CD4-positive, alpha-beta T cell (primary cell): Measurements from ENCODE around the gene TPT1. TPM values are rescaled to one million over a fixed set of nuclear protein-coding genes. Genes with fewer than 3 reads are reported as not detected.

Source experiments
- ATAC-seq: fragments of 200-7000 bp; cut with Tn5 transposase; one replicate; pipeline ENCODE4 v1.10.0; 2022; ENCODE audit warnings: mild to moderate bottlenecking; ENCODE audit not compliant: poor library complexity
- CTCF ChIA-PET: fragments of 350-600 bp; sonication (Branson Sonifier 250); formaldehyde crosslinking; loops from one replicate; lab custom pipeline; 2021; ENCODE audit warnings: antibody characterized with exemption, inconsistent platforms; lab: Charles Lee
- POLR2A ChIA-PET: fragments of 350-600 bp; sonication (Branson Sonifier 250); formaldehyde crosslinking; loops from one replicate; lab custom pipeline; 2021; ENCODE audit warnings: antibody characterized with exemption, inconsistent platforms; lab: Charles Lee
- DNase-seq, 14 experiments: peaks; one replicate each; pipeline ENCODE4 v3.0.0-alpha.2; 2013 to 2020; ENCODE audit warnings: mixed read lengths in 2 of 14
- H3K27ac ChIP-seq, 2 donors: one replicate each; pipeline versions ENCODE4 v1.5.1 to v1.7.0; 2013; ENCODE audit warnings: low read length in 2 of 2, low read depth in 1 of 2, mild to moderate bottlenecking in 1 of 2
- H3K27me3 ChIP-seq, 2 experiments: 1 replicate in 1 of 2; 2 replicates in 1 of 2; pipeline versions ENCODE4 v1.6.1 to v1.7.0; 2013; ENCODE audit warnings: low read length in 2 of 2, control low read depth in 1 of 2, mild to moderate bottlenecking in 1 of 2, moderate library complexity in 1 of 2; ENCODE audit not compliant: insufficient read depth in 2 of 2, control insufficient read depth in 1 of 2
- H3K36me3 ChIP-seq: one replicate; pipeline ENCODE4 v1.6.1; 2013; ENCODE audit warnings: low read length, control low read depth; ENCODE audit not compliant: insufficient read depth
- H3K4me1 ChIP-seq: one replicate; pipeline ENCODE4 v1.6.1; 2013; ENCODE audit warnings: low read length, control low read depth; ENCODE audit not compliant: insufficient read depth
- H3K4me3 ChIP-seq: one replicate; pipeline ENCODE4 v1.5.1; 2013; ENCODE audit warnings: mild to moderate bottlenecking, low read length, moderate library complexity
- H3K9me3 ChIP-seq, 2 experiments: 1 replicate in 1 of 2; 2 replicates in 1 of 2; pipeline versions ENCODE4 v1.6.1 to v1.7.0; 2013; ENCODE audit warnings: low read length in 2 of 2, mild to moderate bottlenecking in 2 of 2, control low read depth in 1 of 2, moderate library complexity in 1 of 2; ENCODE audit not compliant: control insufficient read depth in 1 of 2, insufficient read depth in 1 of 2
- H3K27ac Mint-ChIP-seq: one replicate; pipeline ENCODE4 v1.8.0; 2020; ENCODE audit warnings: mixed read lengths
- H3K27me3 Mint-ChIP-seq: one replicate; pipeline ENCODE4 v1.8.0; 2021; ENCODE audit warnings: mixed read lengths
- H3K36me3 Mint-ChIP-seq: one replicate; pipeline ENCODE4 v1.8.0; 2021; ENCODE audit warnings: low read depth, mixed read lengths
- H3K4me1 Mint-ChIP-seq: one replicate; pipeline ENCODE4 v1.8.0; 2021; ENCODE audit warnings: low read depth, mixed read lengths
- H3K4me3 Mint-ChIP-seq: one replicate; pipeline ENCODE4 v1.8.0; 2020; ENCODE audit warnings: mild to moderate bottlenecking, mixed read lengths
- H3K9me3 Mint-ChIP-seq: one replicate; pipeline ENCODE4 v1.8.0; 2020; ENCODE audit warnings: mixed read lengths
- CTCF ChIP-seq: fragments of 200-600 bp; IDR thresholded peaks from one replicate; pipeline ENCODE4 v1.8.0; 2022; ENCODE audit warnings: antibody characterized with exemption, mild to moderate bottlenecking
- intact Hi-C, 2 experiments: fragments of 100-400 bp; cut with DNase I in 1 of 2; cut with micrococcal nuclease in 1 of 2; formaldehyde crosslinking; loops; one replicate each; pipeline versions ENCODE4 v1.15.1 to v1.9.0; 2023 to 2025; cut with DNase I, micrococcal nuclease
- total RNA-seq, 174 experiments: library from RNA in 2 of 174; stranded (reverse) in 2 of 174; gene quantifications; one replicate each; pipeline ENCODE4 v1.2.3 and lab custom pipeline; 2021 to 2026

TPT1 gene
- total RNA-seq, 2 experiments from 2014 or later = 8,742 to 8,834 TPM

- H3K4me1 ChIP-seq = peaks cover 58% of the 10 kb centered on the region
- H3K27ac ChIP-seq = peak overlapping the region; percentile 98 to 100
- Mint-ChIP-seq H3K9me3 (no peaks in the 10 kb centered on the region), H3K27ac (peak overlapping the region; percentile 84), H3K36me3 (peaks cover 71% of the 10 kb centered on the region), H3K4me3 (peak overlapping the region; percentile 99), H3K4me1 (peaks cover 80% of the 10 kb centered on the region), H3K27me3 (no peaks in the 10 kb centered on the region)
- no peak for TF ChIP-seq CTCF
- no peaks in the 10 kb centered on the region for H3K9me3 ChIP-seq
- H3K36me3 ChIP-seq = peaks cover 48% of the 10 kb centered on the region
- peak overlapping the region; percentile 98 for H3K4me3 ChIP-seq
- intact Hi-C loops = loop anchor here (5.0 to 10.0 kb wide), 3 partner anchors 215 to 845 kb away; partner anchors contain the start of genes GTF2F2 (in 2 of the 2), LCP1 (in 1 of the 2) and TSC22D1 (in 1 of the 2)
- POLR2A ChIA-PET = interaction anchor here (1.2 to 4.3 kb wide), 6 partner anchors 8 to 125 kb away, joined by 3 to 81 read pairs (median 22); partner anchors contain the start of genes COG3 and SLC25A30
- no peaks in the 10 kb centered on the region for H3K27me3 ChIP-seq
- DNase-seq (no peak), ATAC-seq (no peak)
- CTCF ChIA-PET = interaction anchor here (1.0 to 3.7 kb wide), 6 partner anchors 7 to 151 kb away, joined by 3 to 18 read pairs (median 10); partner anchors contain the start of gene SLC25A30
Measured at GRCh38 chr13:45339399-45339798, 1.6 kb downstream of the TPT1 start.

GRCh38 chr13:45337803-45338202 is 3.2 kb downstream of the TPT1 start:
- Histone ChIP-seq H3K4me3 (no peak overlapping the region), H3K27me3 (no peaks in the 10 kb centered on the region), H3K27ac (peak overlapping the region in 1 of 2 donors; percentile 45), H3K9me3 (no peaks in the 10 kb centered on the region), H3K4me1 (peaks cover 70% of the 10 kb centered on the region), H3K36me3 (peaks cover 46% of the 10 kb centered on the region)
- H3K4me3 Mint-ChIP-seq = peak overlapping the region; percentile 30
- ChIA-PET POLR2A (interaction anchor here (0.7 to 1.7 kb wide), 5 partner anchors 19 to 127 kb away, joined by 3 to 8 read pairs (median 3); partner anchors contain the start of gene COG3), CTCF (no interaction called here)
- no peaks in the 10 kb centered on the region for H3K27me3 Mint-ChIP-seq
- peaks cover 69% of the 10 kb centered on the region for H3K36me3 Mint-ChIP-seq
- no peak for TF ChIP-seq CTCF
- DNase-seq = no peak
- intact Hi-C loops = loop anchor here (5.0 to 10.0 kb wide), 3 partner anchors 213 to 847 kb away; partner anchors contain the start of genes GTF2F2 (in 2 of the 2), LCP1 (in 1 of the 2) and TSC22D1 (in 1 of the 2)
- H3K4me1 Mint-ChIP-seq = peaks cover 94% of the 10 kb centered on the region
- H3K9me3 Mint-ChIP-seq = no peaks in the 10 kb centered on the region
- H3K27ac Mint-ChIP-seq = peak overlapping the region; percentile 84
- no peak for ATAC-seq

- Histone ChIP-seq H3K27ac (peak overlapping the region in 1 of 2 donors; percentile 45), H3K9me3 (no peaks in the 10 kb centered on the region), H3K36me3 (peaks cover 46% of the 10 kb centered on the region), H3K4me3 (no peak overlapping the region), H3K4me1 (peaks cover 67% of the 10 kb centered on the region), H3K27me3 (no peaks in the 10 kb centered on the region)
- H3K27me3 Mint-ChIP-seq = no peaks in the 10 kb centered on the region
- no peak for TF ChIP-seq CTCF
- H3K9me3 Mint-ChIP-seq = no peaks in the 10 kb centered on the region
- DNase-seq = no peak
- H3K4me3 Mint-ChIP-seq = peak overlapping the region; percentile 30
- H3K27ac Mint-ChIP-seq = peak overlapping the region; percentile 84
- POLR2A ChIA-PET = interaction anchor here (0.7 to 1.7 kb wide), 6 partner anchors 10 to 127 kb away, joined by 3 to 8 read pairs (median 3); partner anchors contain the start of gene COG3
- intact Hi-C loops = loop anchor here (5.0 to 10.0 kb wide), 3 partner anchors 213 to 847 kb away; partner anchors contain the start of genes GTF2F2 (in 2 of the 2), LCP1 (in 1 of the 2) and TSC22D1 (in 1 of the 2)
- CTCF ChIA-PET = no interaction called here
- H3K36me3 Mint-ChIP-seq = peaks cover 66% of the 10 kb centered on the region
- peaks cover 95% of the 10 kb centered on the region for H3K4me1 Mint-ChIP-seq
- ATAC-seq = no peak
Measured at GRCh38 chr13:45337395-45337794, 3.6 kb downstream of the TPT1 start.
